LNCaP clone FGC (cell line): ENCODE data around the gene DNAJC3.
"Not testable (repeated sequence)": the region's sequence is repeated elsewhere in the genome, so short reads cannot be mapped to it uniquely, and the experiment has no call there.

Experiments used
- DNase-seq: peaks from one replicate; pipeline ENCODE4 v3.0.0-alpha.2; 2011; ENCODE audit warnings: low read depth
- H3K4me3 ChIP-seq: 2 replicates; pipeline ENCODE4 v1.5.1; 2011; ENCODE audit warnings: mild to moderate bottlenecking, low read depth, low read length, control low read depth
- CTCF ChIP-seq: IDR thresholded peaks from 2 replicates; pipeline ENCODE4 v1.5.1; 2012; ENCODE audit warnings: mild to moderate bottlenecking; ENCODE audit not compliant: control insufficient read depth, insufficient read depth; ENCODE audit errors: extremely low read depth

The DNAJC3 gene

GRCh38 chr13:95779522-95779921, 102.6 kb downstream of the DNAJC3 start:
- DNase-seq: no peak
- no peak overlapping the region for H3K4me3 ChIP-seq
- no peak for TF ChIP-seq CTCF

- no peak overlapping the region for H3K4me3 ChIP-seq
- DNase-seq: no peak
- TF ChIP-seq CTCF: no peak
These were observed 104.1 kb downstream of the DNAJC3 start for GRCh38 chr13:95781016-95781415.

GRCh38 chr13:95781940-95782339, 105.0 kb downstream of the DNAJC3 start:
- DNase-seq: not testable (repeated sequence)

GRCh38 chr13:95783747-95784146, 106.8 kb downstream of the DNAJC3 start:
- no peak for DNase-seq
- no peak for TF ChIP-seq CTCF
- H3K4me3 ChIP-seq: no peak overlapping the region

More at GRCh38 chr13:95781940-95782339, 105.0 kb downstream of the DNAJC3 start:
- H3K4me3 ChIP-seq: not testable (repeated sequence)

- DNase-seq: no peak
- no peak for TF ChIP-seq CTCF
- no peak overlapping the region for H3K4me3 ChIP-seq
These were observed 107.4 kb downstream of the DNAJC3 start for GRCh38 chr13:95784161-95784899.

- H3K4me3 ChIP-seq: no peak overlapping the region
- TF ChIP-seq CTCF: no peak
- DNase-seq: no peak
These were observed 108.0 kb downstream of the DNAJC3 start for GRCh38 chr13:95784900-95785290.

GRCh38 chr13:95787356-95788099, 110.6 kb downstream of the DNAJC3 start:
- H3K4me3 ChIP-seq: no peak overlapping the region
- no peak for TF ChIP-seq CTCF
- DNase-seq: no peak
